Mesothelial cell of epicardium (in vitro differentiated cells): ENCODE measurements around the gene IGSF5. TPM values are rescaled to one million over a fixed set of nuclear protein-coding genes. Genes with fewer than 3 reads are reported as not detected.

Experiments used
- DNase-seq, 2 experiments: peaks; one replicate each; pipeline ENCODE4 v3.0.0; 2021; ENCODE audit warnings: low spot score in 2 of 2; ENCODE audit not compliant: unreplicated experiment in 2 of 2
- H3K27ac Mint-ChIP-seq: 2 replicates; pipeline ENCODE4 v1.8.0; 2021; ENCODE audit warnings: mixed read lengths
- H3K27me3 Mint-ChIP-seq: 2 replicates; pipeline ENCODE4 v1.8.0; 2021; ENCODE audit warnings: low read depth, mixed read lengths
- H3K36me3 Mint-ChIP-seq: 2 replicates; pipeline ENCODE4 v1.8.0; 2021; ENCODE audit warnings: mixed read lengths
- H3K4me1 Mint-ChIP-seq: 2 replicates; pipeline ENCODE4 v1.8.0; 2021; ENCODE audit warnings: mixed read lengths
- H3K4me3 Mint-ChIP-seq: 2 replicates; pipeline ENCODE4 v1.8.0; 2021; ENCODE audit warnings: mild to moderate bottlenecking, moderate library complexity, mixed read lengths
- H3K9me3 Mint-ChIP-seq: 2 replicates; pipeline ENCODE4 v1.8.0; 2021; ENCODE audit warnings: mixed read lengths
- CTCF ChIP-seq: fragments of 200-600 bp; sonication (generic); IDR thresholded peaks from one replicate; pipeline ENCODE4 v1.5.0; 2021; ENCODE audit warnings: antibody characterized with exemption; ENCODE audit not compliant: unreplicated experiment
- total RNA-seq: library from RNA; stranded (reverse); gene quantifications from 3 replicates; pipeline ENCODE4 v1.2.1, GENCODE V29; 2021

The IGSF5 gene
- total RNA-seq, 1 donor from 2014 or later, result 2.2 TPM

GRCh38 chr21:39715804-39716397 is 29.1 kb upstream of the IGSF5 start:
- Mint-ChIP-seq H3K27ac (no peak overlapping the region), H3K4me1 (peaks cover 8% of the 10 kb centered on the region), H3K36me3 (peaks cover 5% of the 10 kb centered on the region), H3K27me3 (no peaks in the 10 kb centered on the region), H3K4me3 (no peak overlapping the region), H3K9me3 (peaks cover 22% of the 10 kb centered on the region)
- TF ChIP-seq CTCF, result peak; percentile 81
- peak; percentile 36 to 65 for DNase-seq

GRCh38 chr21:39720126-39720778 is 24.7 kb upstream of the IGSF5 start:
- Mint-ChIP-seq H3K27ac (no peak overlapping the region), H3K36me3 (peaks cover 23% of the 10 kb centered on the region), H3K4me1 (peaks cover 2% of the 10 kb centered on the region), H3K4me3 (no peak overlapping the region), H3K9me3 (peaks cover 35% of the 10 kb centered on the region), H3K27me3 (no peaks in the 10 kb centered on the region)
- peak; percentile 38 for TF ChIP-seq CTCF
- no peak for DNase-seq

GRCh38 chr21:39721885-39722284 is 23.1 kb upstream of the IGSF5 start:
- H3K27ac Mint-ChIP-seq, result no peak overlapping the region
- peaks cover 3% of the 10 kb centered on the region for H3K4me1 Mint-ChIP-seq
- no peak for TF ChIP-seq CTCF
- H3K36me3 Mint-ChIP-seq, result peaks cover 25% of the 10 kb centered on the region
- no peak for DNase-seq
- no peak overlapping the region for H3K4me3 Mint-ChIP-seq
- no peaks in the 10 kb centered on the region for H3K27me3 Mint-ChIP-seq
- H3K9me3 Mint-ChIP-seq, result peaks cover 30% of the 10 kb centered on the region

- TF ChIP-seq CTCF, result no peak
- Mint-ChIP-seq H3K4me1 (peaks cover 3% of the 10 kb centered on the region), H3K36me3 (peaks cover 28% of the 10 kb centered on the region), H3K27ac (no peak overlapping the region), H3K27me3 (no peaks in the 10 kb centered on the region), H3K9me3 (peaks cover 13% of the 10 kb centered on the region), H3K4me3 (no peak overlapping the region)
- no peak for DNase-seq
These were observed 20.0 kb upstream of the IGSF5 start for GRCh38 chr21:39724944-39725343.

GRCh38 chr21:39726133-39726532 is 18.9 kb upstream of the IGSF5 start:
- TF ChIP-seq CTCF, result no peak
- peaks cover 13% of the 10 kb centered on the region for H3K9me3 Mint-ChIP-seq
- H3K27me3 Mint-ChIP-seq, result no peaks in the 10 kb centered on the region
- peaks cover 11% of the 10 kb centered on the region for H3K4me1 Mint-ChIP-seq
- H3K27ac Mint-ChIP-seq, result peak overlapping the region; percentile 36
- DNase-seq, result no peak
- peaks cover 28% of the 10 kb centered on the region for H3K36me3 Mint-ChIP-seq
- no peak overlapping the region for H3K4me3 Mint-ChIP-seq
